Epithelial cell of prostate (primary cell): ENCODE data around the gene PSEN2.

ENCODE experiments used
- DNase-seq: peaks from one replicate; pipeline ENCODE4 v3.0.0-alpha.2; 2011; ENCODE audit warnings: low read depth, low spot score
- H3K27ac ChIP-seq: fragments of 450-650 bp; 2 replicates; pipeline ENCODE4 v1.5.1; 2017; ENCODE audit warnings: mild to moderate bottlenecking

Gene PSEN2

DNA sequence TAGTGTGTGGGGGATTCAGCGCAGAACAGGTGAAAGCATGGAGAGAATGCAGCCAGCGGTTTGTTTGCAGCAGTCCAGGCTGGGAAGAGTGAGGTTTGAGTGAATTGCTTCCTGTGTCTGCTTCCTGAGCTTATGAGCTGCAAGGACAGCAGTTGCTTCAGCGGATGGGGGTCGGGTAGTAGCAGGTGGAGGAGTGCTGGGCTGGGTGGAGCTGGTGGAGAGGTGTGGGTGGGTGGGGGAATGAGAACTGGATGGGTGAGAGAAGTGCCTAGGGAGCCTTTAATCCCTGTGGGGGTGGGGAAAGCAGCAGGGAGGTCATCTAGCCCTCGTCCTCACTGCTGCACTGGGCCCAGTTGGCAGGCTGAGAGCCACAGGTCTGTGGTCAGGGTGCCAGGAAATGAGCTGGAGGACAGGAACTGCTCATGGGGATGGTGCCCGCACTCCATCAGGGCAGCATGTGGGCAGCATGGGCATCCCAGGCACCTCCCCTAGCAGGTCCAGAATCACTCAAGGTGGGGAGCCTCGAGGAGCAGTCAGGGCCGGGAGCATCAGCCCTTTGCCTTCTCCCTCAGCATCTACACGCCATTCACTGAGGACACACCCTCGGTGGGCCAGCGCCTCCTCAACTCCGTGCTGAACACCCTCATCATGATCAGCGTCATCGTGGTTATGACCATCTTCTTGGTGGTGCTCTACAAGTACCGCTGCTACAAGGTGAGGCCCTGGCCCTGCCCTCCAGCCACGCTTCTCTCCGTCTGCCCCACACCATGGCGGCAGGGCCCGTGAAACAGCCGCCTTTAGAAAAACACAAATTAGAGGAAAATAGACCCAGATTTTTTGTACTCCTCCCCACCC, 14.8 kb downstream of the PSEN2 start:
- no peak for DNase-seq
- no peak overlapping the region for H3K27ac ChIP-seq

DNA sequence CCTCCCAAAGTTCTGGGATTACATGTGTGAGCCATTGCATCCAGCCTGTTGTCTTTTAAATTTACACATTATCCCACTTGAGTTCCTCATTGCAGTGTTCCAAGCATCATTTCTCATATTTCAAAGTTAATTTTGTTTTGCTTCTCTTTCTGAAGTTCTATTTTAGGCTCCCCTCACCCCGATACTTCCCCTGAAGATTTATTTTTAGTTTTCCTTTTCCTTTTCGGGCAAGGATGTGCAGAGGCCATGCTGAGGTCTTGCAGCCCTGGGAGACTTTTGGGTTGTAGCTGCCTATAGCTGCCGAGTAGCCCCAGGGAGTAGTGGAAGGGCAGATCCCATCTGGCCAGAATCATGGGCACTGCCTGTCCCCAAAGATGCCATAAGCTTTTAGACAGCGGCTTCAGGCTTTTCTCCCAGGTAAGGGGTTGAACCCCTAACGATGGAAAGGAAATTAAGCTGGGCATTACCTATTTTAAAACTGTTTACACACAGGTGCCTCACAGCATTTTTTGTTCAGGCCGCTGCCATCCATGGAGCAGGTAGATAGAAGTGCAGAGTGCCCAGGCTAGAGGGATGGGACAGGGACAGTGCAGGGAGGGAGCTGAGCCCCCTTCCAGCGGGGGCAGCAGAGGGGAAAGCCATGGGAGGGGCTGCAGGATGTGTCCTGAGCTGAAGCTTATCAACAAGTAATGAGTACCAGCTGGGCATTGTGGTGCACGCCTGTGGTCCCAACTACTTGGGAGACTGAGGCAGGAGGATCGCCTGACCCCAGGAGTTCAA, 15.9 kb downstream of the PSEN2 start:
- no peak for DNase-seq
- no peak overlapping the region for H3K27ac ChIP-seq

DNA sequence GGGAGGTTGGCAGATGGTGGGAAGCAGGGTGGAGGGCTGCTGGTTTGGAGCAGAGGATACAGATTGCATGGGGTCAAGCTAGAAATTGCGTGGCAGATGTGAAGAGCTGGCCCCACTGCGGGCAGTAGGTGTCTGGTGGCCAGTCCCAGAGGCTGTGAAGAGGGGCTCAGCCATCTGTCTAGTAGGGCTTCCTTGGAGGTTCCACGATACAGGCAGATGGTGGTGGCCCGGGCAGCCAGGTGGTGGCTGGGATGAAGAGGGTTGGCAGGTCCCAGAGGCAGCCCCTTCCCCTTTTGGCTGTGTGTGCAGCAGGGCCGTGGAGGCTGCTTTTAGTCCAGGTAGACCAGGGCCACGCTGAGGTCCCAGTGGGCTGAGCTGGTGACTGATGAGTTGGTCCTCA, 16.6 kb downstream of the PSEN2 start:
- H3K27ac ChIP-seq = no peak overlapping the region
- DNase-seq = no peak

DNA sequence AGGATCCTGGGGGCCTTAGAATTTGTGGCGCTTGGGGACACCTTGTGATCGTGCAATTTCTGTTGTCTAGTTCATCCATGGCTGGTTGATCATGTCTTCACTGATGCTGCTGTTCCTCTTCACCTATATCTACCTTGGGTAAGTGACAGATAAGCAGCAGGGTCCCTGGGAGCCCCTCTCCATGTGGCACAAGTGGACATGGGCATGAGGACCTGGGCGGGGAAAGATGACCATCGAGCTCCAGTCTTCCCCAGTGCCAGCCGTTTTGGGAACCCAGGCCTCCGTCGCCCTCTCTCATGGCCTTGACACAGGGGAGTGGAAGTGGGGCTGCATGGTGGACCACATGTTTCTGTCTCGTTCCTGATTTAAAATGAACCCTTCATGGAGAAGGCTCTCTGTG, 17.6 kb downstream of the PSEN2 start:
- no peak for DNase-seq
- no peak overlapping the region for H3K27ac ChIP-seq

DNA sequence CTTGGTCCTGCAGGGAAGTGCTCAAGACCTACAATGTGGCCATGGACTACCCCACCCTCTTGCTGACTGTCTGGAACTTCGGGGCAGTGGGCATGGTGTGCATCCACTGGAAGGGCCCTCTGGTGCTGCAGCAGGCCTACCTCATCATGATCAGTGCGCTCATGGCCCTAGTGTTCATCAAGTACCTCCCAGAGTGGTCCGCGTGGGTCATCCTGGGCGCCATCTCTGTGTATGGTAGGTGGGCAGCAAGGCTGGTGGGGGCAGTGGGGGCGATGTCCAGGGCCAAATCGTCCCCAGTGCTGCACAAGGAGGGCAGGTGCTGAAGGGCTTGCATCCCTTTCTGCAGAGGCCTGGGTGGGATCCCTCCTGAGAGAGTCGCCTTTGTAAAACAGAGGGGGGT, 18.4 kb downstream of the PSEN2 start:
- no peak for DNase-seq
- H3K27ac ChIP-seq = no peak overlapping the region

DNA sequence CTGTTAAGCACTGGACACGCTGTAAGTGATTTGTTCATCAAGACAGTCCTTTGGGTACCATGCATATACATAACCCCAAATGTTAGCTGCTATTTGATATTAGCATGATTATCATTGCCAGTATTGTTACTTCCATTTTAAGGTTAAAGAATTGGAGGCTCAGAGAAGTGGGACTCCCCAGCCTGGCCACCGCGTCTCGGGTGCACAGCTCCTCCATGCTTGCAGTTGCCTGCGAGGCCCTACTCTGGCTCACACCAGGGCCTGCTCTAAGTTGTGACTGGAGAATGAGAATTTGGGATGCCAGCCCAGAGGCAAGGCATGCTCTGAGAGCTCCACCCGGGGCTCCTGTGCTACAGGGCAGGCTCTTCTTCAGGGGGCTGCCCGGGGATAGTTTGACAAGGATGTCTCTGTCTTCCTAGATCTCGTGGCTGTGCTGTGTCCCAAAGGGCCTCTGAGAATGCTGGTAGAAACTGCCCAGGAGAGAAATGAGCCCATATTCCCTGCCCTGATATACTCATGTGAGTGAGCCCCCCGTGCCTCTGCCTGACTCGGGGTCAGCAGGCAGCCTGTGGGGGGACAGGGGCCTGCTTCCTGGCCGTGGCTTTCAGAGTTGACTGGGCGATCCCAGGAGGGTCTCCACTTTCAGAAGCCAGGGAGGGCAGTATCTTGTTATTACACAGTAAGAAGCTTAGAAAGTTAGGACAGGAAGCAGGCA, 19.4 kb downstream of the PSEN2 start:
- H3K27ac ChIP-seq = no peak overlapping the region
- DNase-seq = no peak

DNA sequence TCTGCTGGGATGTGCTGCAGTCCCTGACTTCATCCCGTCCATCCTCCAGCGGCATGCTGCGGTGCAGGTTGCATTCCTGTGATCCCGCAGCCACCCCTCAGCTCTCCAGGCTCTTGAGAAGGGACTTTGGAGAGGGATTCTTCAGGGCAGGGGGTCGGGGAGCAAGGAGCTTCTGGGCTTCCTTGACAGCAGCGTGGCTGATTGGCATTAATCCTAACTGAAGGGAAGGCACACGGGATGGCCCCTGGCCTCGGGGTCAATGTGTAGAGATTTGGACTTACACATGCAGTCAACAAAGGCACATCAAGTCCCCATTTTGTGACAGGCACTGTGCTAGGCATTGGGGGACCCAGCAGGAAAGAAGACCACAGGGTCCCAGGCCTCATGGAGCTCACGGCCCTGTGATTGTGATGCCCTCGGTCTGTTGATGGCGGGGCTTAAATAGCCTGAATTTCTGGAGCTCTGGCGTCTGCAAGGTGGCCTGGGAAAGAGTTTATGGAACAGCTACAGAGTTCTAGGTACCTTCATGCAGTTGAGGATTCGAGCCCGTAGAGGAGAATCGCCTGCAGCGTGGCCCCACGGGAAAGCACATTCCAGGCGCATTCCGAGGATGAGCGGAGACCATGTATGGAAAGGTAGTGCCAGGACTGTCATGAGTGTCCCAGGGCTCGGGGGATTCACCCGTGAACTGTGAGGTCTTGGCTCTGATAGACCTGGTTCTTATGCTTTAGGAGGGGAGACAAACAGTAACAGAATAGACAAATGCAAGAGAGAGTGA, 20.1 kb downstream of the PSEN2 start:
- no peak overlapping the region for H3K27ac ChIP-seq
- DNase-seq = no peak

DNA sequence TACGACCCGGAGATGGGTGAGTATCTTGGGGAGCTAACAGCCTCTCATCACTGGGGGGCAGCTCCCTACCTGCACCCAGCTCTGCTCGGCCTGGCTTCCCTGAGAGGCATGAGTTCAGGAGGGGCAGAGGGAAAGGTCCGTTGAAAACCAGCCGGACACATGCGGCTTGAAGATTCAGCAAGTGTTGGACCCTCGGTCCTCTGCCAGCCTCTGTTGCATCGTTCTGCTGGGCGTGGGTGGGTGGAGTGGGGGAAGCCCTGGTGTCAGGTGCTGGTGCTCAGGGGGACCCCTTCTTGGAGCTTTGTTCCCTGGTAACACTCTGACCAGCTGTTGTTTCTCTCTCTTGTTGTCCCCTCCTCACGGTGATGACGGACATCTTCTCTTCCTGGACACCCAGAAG, 20.9 kb downstream of the PSEN2 start:
- no peak for DNase-seq
- no peak overlapping the region for H3K27ac ChIP-seq

DNA sequence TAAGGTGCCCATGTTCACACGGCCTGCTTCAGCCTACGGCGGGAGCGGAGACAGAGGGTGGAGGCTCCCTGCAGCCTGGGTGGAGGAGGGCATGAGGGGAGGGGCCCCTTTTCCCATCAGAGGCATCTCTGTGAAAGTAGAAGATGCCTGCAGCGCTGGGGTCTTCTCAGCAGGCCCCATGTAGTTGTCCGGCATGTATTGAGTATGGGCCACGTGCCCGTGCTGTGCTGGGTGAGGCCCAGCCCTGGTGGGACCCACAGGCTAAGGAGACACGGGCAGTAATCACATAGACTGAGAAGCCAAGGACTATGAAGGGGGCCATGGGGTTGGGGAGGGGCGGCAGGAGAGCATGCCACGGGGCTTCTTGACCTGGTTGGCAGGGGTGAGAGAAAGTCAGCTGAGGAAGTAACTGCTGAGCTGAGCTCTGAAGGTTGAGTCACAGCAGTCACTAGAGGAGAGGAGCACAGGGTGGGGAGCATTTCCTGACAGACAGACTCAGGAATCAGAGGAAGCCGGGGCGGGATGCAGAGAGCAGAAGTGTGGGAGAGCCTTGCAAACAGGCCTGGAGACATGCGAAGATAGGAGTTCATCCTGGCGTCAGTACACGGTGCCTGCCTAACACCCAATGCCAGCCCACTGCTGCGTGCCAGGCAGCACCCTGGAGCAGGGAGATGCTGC, 21.6 kb downstream of the PSEN2 start:
- H3K27ac ChIP-seq = no peak overlapping the region
- no peak for DNase-seq

DNA sequence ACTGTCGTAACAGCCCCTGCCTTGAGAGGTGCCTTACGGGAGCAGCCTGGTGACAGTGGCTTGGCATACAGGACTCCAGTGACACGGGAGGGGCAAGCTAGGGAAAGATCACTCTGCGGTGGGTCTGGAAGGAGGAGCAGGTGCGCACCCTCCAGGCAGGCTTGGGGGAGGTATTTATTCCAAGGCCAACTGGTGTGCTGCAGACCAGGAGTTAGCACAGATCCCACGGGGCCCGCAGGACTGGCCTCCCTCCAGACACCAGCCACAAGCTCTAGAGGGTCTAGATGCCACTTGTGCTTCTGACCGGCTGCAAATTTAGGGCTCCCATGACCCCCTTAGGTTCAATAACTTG, 22.1 kb downstream of the PSEN2 start:
- H3K27ac ChIP-seq = no peak overlapping the region
- no peak for DNase-seq

DNA sequence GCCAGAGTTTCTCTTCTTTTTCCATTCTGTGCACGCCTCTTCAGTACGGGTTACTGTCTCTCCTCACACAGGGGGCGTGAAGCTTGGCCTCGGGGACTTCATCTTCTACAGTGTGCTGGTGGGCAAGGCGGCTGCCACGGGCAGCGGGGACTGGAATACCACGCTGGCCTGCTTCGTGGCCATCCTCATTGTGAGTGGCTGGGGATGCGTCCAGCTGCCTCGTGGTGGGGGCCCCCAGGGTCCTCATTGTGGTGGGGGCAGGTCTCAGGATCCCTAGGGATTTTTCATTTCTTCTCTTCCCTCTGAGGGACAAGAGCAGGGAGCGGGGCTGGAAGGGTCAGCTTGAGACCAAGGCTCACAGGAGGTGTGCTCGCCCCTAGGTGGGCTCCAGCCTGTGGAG, 23.5 kb downstream of the PSEN2 start:
- H3K27ac ChIP-seq = no peak overlapping the region
- no peak for DNase-seq

DNA sequence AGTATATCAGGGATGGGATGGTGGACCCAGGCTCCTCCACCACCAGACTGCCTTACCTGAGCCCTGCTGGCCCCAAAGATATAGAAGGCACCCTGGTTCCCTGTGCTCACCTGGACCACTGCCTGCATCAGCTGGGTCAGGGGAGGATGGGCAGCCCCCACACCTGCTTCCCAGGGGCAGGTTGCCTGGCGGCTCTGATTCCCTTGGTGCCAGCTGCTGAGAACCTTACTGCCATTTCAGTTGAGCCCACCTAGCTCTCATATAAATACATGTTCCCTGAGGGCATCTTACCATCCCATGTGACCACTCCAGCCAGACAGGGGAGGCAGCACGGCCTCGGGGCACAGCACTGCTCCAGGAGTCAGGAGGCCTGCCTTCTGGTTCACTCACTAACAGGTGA, 24.4 kb downstream of the PSEN2 start:
- no peak overlapping the region for H3K27ac ChIP-seq
- no peak for DNase-seq

DNA sequence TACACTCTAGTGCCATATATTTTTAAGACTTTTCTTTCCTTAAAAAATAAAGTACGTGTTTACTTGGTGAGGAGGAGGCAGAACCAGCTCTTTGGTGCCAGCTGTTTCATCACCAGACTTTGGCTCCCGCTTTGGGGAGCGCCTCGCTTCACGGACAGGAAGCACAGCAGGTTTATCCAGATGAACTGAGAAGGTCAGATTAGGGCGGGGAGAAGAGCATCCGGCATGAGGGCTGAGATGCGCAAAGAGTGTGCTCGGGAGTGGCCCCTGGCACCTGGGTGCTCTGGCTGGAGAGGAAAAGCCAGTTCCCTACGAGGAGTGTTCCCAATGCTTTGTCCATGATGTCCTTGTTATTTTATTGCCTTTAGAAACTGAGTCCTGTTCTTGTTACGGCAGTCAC, 25.2 kb downstream of the PSEN2 start:
- no peak overlapping the region for H3K27ac ChIP-seq

DNA sequence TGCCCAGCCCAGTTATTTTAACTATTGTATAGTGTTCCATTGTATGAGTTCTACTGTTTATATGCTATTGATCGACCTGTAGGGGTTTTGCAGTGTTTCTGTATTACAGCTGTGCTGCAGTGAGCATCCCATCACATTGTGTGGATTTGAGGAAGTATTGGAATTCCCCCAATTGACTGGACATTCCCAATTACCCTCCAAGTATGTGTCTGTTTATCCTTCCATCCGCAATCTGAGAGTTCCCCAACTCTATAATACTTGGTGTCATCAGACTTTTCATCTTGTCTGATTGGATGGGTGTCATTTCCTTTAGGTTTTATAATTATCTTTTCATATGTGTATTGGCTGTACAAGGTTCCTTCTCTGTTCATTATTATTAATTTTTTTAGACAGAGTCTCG, 27.8 kb downstream of the PSEN2 start:
- H3K27ac ChIP-seq = no peak overlapping the region
- no peak for DNase-seq

More for the DNA sequence above, 25.2 kb downstream of the PSEN2 start:
- no peak for DNase-seq

DNA sequence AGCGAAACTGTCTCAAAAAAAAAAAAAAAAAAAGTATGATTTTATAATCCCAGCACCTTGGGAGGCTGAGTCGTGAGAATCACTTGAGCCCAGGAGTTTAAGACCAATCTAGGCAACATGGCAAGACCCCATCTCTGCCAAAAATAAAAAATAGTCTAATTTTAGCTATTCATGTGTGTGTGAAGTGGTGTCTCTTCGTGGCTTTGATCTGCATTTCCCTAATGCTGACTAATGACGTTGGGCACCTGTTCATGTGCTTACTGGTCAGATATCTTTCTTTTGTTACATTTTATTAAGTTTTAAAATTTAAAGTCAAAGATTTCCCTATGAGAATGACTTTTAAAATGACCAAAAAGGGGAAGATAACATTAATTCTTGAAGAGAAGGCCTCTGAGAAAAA, 31.0 kb downstream of the PSEN2 start:
- H3K27ac ChIP-seq = no peak overlapping the region
- DNase-seq = no peak

DNA sequence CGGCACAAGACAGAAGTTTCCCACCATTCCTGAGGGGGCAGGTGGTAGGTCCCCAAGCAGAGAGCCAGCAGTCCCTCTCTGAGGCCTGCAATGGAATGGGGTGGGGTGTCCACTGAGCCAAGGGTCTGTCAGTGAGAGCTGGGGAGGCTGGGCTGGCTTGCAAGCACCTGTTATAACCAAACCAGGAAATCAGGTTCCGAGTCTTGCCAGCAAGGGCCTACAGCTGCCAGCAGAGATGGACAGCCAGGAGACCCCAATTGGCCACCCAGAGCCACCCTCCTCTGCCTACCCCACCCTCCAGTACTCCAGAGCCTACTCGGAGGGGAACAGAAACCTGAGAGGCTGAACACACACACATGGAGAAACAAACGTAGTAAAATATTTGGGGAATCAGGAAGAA, 32.2 kb downstream of the PSEN2 start:
- no peak overlapping the region for H3K27ac ChIP-seq
- no peak for DNase-seq

DNA sequence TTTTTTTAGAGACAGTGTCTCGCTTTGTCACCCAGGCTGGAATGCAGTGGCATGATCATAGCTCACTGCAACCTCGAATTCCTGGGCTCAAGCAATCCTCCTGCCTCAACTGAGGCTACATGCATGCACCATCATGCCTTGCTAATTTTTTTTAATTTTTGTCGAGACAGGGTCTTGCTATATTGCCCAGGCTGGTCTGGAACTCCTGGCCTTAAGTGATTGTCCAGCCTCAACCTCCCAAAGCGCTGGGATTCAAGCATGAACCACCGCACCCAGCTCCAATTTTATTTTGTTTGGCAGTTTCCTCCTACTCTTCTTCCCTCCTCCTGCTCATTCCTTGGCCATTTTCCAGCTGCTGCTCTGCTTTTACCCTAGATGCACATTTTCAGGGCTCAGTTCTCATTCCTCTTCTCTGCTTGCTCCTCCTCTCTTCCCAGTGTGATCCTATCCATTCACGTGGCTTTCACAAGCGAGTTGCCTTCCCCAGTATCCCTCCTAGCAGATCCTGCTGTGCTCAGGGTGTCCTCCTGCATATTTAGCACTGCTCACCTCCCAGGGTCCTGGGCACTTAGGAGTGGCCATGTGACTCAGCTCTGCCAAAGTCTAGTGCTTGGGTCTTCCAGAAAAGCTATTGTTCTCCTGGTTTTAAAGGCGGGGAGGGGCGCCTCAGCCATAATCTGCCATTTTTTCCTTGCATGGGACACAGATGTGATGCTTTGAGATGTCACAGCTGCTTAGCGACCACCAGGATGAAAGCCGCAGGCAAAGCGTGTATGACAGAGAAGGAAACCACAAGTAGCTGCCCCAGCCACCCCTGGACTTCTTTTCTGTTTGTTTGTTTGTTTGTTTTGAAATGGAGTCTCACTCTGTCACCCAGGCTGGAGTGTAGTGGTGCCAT, 33.7 kb downstream of the PSEN2 start:
- H3K27ac ChIP-seq = no peak overlapping the region
- no peak for DNase-seq

DNA sequence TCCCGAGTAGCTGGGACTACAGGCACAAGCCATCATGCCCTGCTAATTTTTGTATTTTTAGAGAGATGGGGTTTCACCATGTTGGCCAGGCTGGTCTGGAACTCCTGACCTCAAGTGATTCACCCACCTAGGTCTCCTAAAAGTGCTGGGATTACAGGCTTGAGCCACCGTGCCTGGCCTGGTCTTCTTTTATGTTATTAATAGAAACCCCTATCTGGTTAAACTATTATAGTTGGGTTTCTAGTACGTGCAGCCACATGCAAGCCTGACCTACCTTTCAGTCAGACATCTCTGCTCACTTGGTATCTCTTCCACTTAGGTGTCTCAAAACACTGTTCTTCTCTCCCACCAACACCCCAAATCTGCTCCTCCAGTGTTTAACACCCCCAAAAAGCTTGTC, 34.4 kb downstream of the PSEN2 start:
- H3K27ac ChIP-seq = no peak overlapping the region
- DNase-seq = no peak

DNA sequence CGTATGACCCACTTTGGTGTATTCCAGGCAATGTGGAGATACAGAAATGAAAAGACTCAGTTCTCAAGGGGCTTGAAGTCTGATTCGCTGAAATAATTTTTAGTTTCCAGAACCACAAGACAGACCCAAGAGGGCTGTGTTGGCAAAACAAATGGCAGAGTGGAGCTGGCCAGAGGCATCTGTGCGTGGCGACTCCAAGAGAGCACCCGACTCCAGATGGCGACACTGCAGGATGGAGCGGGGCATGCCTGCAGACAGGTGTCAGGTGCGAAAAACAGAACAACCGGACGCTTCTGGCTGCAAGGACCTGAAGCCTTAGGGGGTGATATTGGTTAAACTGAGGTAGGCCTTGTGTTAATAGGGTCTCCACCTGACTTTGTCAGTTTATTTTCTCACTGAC, 38.0 kb downstream of the PSEN2 start:
- DNase-seq = no peak
- no peak overlapping the region for H3K27ac ChIP-seq
